Measurements from ENCODE around the gene SSH3.

DNA sequence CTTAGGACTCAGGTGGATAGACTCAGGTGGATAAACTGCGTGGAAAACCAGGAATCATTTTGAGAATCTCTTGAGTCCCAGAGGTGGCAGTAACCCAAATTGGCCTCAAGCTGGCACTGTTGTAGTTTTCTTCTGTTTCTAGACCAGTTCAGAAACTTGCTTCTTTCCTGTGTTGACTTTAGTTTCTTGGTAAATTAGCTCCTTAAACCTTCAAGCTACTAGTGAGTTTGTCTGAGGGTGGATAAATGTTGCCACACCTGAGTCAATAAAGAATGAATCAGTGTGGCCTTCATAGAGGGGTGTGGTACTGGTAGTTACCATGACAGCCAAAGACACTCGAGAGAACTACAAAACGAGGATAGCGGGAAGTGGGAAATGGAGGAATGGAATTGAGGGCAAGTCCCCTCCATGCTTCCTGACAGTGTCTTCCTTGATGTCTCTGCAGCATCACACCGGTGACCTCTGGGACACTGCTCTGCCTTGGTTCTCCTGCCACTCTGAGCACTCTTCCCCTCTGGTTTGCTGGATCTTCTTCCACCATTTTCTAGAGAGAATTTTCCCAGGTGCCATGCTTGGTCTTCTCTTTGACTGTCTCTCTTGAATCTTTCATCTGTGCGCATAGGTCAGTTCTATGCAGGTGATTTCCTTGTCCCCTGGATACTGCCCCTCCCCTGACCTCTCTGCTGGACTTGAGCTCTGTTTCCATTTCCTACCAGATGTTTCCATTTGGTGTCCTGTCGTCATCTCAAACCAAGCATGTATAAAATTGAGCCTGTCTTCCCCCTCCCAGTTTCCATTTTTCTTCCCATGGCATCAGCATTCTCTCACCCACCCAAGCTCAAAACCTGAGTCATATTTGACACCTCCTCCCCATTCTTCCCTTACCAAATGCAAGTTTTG is 42.8 kb downstream of the SSH3 start:
- peak; percentile 16 to 52 (median 31) for TF ChIP-seq CTCF (IDR thresholded peaks at IDR 0.05)
- no peak for TF ChIP-seq POLR2A (IDR thresholded peaks at IDR 0.05; ENCODE audit: low read depth)
- TF ChIP-seq POLR2AphosphoS5 (IDR thresholded peaks at IDR 0.05) = no peak
- no peak for TF ChIP-seq EP300 (IDR thresholded peaks at IDR 0.05)
